GM21576 (cell line): Measurements from ENCODE around the gene PCDHGA2.
A peak's percentile ranks its signal among the peaks of the same experiment; 100 is the strongest.
"Not testable (repeated sequence)": the region's sequence is repeated elsewhere in the genome, so short reads cannot be mapped to it uniquely, and the experiment has no call there.

Experiments
- ATAC-seq: cut with Tn5 transposase; IDR thresholded peaks from one replicate; pipeline ENCODE4 v1.9.1; 2021; ENCODE audit warnings: mild to moderate bottlenecking, moderate library complexity; ENCODE audit not compliant: unreplicated experiment

The PCDHGA2 gene

DNA sequence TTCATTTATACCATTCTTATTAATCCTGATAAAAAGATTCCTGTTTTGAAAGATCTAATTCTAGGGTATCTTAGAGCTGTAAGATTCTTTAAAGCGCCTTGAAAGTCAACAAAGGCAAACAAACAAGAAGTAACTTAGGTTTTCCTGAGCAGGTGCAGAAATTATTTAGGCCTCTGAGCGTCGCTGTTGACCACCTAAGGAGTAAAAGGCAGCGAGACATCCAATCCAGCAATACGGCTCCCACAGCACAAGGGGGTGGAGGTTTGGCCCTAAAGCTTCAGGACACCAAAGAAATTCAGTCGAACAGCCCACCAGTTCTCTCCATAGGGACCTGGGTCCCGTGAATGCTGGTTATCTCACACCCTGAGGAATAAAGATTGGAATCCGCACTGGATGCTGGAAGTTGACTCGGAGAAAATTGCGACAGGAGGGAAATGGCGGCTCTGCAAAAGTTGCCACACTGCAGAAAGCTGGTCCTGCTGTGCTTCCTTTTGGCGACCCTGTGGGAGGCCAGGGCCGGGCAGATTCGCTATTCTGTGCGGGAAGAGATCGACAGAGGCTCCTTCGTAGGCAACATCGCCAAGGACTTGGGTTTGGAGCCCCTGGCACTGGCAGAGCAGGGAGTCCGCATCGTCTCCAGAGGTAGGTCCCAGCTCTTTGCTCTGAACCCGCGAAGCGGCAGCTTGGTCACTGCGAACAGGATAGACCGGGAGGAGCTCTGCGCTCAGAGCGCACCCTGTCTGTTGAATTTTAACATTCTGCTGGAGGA, at the start of gene PCDHGA2:
TSS of gene PCDHGA2 (plus strand) at position 223 of the 769 bp plus-strand sequence.
- no peak for ATAC-seq

DNA sequence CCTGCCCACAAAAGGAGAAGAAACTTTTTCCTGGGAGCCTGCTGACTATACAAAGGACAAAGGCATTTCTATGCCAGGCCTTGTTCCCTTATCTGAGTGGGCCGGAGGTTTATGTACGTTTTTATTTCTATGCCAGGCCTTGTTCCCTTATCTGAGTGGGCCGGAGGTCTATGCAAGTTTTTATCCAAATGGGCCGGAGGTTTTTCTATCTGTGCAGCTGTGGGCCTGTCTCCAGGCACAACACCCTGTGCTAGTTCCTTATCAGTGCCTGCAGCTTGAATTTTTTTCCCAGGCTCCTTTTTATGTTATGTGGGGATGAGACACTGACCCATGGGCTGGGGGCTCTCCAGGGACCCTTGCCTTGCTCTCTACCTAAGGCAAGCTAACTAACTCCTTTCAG, 40.2 kb upstream of the PCDHGA2 start:
- no peak for ATAC-seq

DNA sequence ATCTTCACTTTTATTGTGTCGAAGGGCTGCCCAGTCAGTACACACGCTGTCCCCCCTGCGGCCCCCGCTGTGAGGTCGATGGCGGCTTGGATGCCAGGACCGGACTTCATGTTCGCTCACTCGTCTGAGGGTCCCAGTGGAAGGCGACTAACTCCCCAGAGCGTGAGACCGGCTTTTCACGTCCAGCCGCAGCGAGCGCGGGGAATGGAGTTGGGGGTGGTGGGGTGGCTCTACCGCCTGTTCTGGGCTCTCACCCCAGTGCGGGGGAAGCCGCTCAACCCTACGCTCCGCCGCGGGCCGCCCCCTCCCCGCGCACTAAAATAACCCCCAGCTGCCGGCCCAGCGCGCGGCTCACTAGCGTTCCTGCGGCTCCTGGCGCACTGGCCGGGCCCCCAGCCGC, 34.8 kb upstream of the PCDHGA2 start, which contains the start of gene SLC25A2:
TSS of gene SLC25A2 (minus strand) at position 294 of the 400 bp plus-strand sequence. CDS start at position 110, 184 bp downstream.
- no peak for ATAC-seq

DNA sequence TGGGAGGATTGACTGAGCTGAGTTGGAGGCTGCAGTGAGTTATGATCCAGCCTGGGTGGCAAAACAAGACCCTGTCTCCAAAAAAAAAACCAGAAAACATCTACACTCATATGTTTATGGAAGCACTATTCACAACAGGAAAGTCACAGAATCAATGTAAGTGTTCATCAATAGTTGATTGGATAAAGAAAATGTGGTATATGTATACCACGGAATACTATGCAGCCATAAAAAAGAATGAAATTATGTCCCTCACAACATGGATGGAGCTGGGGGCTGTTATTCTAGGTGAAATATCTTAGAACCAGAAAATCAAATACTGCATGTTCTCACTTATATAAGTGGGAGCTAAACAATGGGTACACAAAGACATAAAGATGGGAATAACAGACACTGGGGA, 31.9 kb upstream of the PCDHGA2 start:
- no peak for ATAC-seq

DNA sequence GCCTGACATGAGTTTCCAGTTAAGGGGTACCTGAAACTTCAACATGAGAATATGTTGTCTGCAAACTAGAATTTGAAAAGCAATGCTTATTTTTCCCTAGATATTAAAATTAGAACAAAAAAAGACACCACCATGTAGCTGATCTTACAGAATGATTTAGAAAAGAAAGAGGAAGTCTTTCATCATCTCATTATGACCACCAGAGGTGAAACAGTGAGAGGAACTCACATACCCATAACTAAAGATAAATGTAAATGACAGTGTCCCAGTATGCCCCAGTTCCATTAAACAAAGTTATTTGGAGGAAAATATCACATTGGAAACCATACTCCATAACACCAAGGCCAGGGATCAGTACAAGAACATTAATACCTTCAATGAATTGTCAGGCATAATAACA, 24.8 kb upstream of the PCDHGA2 start:
- ATAC-seq: no peak

DNA sequence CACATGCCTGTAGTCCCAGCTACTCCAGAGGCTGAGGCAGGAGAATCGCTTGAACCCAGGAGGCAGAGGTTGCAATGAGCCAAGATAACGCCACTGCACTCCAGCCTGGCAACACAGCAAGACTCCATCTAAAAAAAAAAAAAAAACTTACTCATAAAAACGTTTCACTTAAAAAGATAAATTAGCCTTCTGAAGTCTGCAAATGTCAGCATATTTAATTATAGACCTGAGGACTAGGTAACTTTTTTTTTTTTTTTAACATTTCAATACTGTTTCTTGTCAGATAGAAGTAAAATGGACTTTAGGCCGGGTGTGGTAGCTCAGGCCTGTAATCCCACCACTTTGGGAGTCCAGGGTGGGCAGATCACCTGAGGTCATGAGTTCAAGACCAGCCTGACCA, 21.6 kb upstream of the PCDHGA2 start:
- ATAC-seq: not testable (repeated sequence)

DNA sequence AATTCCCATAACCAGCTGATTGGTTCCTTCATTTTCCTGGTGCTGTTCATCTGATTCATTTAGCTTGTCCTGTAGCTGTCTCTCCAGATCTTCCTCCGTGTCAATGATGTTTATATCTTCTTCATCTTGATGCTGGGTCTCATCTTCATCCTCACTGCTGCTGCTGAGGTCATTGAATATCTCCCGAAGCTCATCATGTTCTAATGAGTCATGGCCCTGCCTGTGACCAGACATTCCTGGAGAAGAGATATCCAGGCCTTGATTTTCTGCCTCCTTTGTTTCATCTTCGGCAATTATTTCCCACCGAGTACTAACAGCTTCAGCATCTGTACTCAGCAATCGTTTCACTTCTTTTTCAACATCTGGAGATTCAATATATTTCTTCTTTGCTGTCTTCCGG, 19.4 kb upstream of the PCDHGA2 start:
- ATAC-seq: no peak

DNA sequence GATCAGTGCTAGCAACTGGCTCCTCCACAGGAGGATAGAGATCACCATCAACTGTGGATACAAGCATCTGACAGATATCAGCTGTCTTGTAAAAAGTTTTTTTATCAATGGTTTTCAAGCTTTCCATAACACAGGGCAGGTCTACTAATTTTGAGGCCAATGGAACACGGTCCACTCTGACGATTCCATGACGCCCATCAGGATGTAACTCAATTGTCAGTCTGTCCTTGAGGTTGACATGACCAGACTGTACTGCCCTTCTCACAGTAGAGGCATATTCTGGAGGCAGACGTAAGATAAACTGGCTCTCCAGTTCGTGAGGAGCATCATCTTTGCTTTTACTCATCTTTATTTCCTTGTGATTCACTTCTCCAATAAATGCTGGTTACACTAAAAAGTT, 18.9 kb upstream of the PCDHGA2 start:
- no peak for ATAC-seq

DNA sequence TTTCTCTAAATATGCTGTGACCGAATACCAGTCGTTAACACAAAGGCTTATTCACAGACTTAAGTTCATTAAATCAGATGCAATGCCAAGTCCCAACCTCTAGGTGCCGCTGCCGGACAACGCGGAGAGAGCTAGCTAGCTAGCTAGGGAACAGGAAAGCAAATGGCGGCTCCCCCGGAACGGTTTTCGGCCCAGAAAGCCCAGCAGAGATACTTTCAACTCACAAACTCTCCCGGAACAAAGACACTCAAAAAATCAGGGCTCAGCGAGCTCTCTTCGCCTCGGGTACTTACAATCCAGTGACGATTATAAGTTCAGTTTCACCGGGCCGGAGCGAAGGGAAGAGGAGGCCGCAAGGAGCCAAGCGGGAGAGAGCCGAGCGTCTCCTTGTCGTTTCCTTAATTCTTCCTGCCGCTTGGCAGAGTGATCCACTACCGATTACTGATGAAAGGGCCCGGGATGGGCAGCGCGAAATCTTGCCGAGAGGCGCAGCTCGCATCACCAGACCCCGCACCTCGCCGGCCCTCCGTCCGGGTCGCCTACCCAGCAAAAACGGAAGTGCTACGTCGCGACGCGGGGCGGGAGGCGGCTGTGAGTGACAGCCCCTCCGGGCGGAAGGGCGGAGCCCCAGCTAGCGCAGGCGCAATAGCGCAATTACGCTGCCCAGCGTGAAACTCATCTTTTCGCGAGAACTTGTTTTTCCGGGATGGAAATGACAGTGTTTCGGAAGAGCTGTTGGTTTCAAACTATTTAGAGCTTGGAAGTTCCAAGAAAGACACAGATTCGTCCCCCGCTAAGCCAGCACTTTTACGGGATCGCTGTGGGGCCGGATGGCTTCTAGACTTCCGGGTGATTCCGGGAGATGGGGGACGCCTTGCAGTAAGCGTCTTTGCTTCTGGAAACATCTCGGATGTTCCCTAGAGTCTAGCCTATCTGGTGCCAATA, 18.1 kb upstream of the PCDHGA2 start, which contains the start of gene TAF7:
TSS of gene TAF7 (minus strand) at position 560 of the 945 bp plus-strand sequence. CDS start 740 bp downstream, outside the sequence.
- ATAC-seq: peak; percentile 92

DNA sequence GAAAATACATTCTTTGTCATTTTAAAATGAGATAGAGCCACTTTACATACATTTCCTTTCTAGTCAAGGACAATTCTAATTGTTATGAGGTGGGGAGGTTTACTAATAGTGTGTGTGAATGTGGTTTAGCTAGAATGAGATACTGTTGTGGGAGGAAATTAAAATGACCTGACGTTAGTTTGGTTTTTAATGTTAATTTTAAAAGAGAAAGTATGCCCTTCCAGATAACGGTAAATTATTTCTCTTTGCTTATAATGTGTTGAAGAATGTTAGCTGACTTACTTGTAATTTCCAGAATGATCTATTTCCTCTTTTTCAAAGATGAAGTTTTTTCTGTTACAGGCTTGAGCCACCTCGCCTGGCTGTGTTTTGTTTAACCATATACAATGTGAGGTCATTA, 16.3 kb upstream of the PCDHGA2 start:
- ATAC-seq: no peak

DNA sequence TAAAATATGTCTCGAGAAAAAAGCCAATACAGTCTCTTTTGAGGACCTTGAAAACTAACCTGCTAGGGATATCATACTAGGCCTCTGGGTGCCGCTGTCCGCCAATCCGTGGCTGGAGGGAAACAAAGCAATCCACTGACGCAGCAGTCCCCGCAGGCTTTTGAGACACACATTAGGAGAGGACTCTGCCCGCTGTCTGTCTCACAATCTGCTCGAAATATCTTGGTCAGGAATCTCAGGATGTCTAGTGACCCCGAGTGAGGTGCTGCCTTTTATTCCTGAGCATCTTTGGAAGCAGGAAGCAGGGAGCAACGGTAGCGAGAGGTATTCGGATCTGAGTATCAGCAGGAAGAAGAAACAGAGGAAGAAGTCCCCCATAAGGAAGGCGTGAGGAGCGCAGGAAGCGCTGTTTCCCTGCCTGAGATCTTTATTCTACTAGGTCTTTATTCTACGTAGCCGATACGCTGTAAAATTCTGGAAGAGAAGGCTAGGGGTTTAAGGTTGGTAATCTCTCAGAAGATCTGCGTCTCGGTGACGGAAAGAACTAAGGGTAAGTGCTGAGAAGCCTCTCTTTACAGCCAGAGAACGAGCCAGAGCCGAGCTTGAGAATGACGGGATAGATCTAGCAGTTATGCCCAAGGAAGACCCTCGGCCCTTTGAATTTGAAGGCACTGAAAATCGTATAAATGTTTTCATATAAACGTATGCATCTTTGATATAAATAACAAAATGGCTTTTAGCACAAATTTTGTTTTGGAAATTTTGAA, 12.3 kb upstream of the PCDHGA2 start:
- peak; percentile 88 for ATAC-seq

DNA sequence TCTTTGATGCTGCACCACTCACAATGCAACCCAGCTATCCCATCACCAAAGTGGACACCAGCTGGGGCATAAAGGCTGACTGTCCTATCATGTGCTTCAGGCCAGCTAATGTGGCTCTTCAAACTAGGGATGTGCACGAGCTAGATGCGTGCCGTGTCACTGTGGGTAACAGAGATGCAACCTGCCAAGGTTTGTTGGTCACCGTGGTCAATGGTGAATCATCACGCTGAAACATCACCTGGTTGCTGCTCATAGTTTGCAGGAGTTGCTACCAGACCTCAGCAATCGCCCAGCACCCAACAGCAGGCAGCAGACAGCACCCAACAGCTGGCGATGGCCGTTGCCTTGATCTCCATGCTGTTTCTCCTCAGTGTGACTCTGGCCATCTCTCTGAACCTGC, 10.3 kb upstream of the PCDHGA2 start:
- no peak for ATAC-seq

DNA sequence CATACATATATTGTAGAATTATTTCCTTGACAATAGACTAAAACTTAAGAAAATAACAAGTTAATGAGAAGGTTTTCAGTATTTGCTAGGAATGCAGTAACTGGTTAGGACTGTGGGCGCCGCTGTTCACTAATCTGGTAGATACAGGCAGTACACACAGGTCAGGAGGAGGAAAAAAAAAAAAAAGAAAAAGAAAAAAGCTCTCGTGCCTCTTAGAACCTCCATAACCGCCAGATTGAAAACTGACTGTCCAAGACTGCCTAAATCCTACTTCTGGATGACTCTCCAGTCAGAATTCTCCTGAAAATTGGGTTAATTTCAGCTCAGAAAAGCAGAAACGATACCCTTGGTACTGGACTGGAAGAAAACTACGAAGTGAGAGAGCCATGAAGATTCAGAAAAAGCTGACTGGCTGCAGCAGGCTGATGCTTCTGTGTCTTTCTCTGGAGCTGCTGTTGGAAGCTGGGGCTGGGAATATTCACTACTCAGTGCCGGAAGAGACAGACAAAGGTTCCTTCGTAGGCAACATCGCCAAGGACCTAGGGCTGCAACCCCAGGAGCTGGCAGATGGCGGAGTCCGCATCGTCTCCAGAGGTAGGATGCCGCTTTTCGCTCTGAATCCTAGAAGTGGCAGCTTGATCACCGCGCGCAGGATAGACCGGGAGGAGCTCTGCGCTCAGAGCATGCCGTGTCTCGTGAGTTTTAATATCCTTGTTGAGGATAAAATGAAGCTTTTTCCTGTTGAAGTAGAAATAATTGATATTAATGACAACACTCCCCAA, 8.1 kb upstream of the PCDHGA2 start, which contains the start of gene PCDHGA1:
TSS of gene PCDHGA1 (plus strand) at position 216 of the 782 bp plus-strand sequence.
- ATAC-seq: peak; percentile 42

DNA sequence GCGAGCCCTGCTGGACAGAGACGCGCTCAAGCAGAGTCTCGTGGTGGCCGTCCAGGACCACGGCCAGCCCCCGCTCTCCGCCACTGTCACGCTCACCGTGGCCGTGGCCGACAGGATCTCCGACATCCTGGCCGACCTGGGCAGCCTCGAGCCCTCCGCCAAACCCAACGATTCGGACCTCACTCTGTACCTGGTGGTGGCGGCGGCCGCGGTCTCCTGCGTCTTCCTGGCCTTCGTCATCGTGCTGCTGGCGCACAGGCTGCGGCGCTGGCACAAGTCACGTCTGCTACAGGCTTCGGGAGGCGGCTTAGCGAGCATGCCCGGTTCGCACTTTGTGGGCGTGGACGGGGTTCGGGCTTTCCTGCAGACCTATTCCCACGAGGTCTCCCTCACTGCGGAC, 6.0 kb upstream of the PCDHGA2 start:
- ATAC-seq: not testable (repeated sequence)

DNA sequence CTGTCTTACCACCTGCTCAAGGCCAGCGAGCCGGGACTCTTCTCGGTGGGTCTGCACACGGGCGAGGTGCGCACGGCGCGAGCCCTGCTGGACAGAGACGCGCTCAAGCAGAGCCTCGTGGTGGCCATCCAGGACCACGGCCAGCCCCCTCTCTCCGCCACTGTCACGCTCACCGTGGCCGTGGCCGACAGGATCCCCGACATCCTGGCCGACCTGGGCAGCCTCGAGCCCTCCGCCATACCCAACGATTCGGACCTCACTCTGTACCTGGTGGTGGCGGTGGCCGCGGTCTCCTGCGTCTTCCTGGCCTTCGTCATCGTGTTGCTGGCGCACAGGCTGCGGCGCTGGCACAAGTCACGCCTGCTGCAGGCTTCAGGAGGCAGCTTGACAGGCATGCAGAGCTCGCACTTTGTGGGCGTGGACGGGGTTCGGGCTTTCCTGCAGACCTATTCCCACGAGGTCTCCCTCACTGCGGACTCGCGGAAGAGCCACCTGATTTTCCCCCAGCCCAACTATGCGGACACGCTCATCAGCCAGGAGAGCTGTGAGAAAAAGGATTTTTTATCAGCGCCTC, 2.3 kb downstream of the PCDHGA2 start:
- not testable (repeated sequence) for ATAC-seq

DNA sequence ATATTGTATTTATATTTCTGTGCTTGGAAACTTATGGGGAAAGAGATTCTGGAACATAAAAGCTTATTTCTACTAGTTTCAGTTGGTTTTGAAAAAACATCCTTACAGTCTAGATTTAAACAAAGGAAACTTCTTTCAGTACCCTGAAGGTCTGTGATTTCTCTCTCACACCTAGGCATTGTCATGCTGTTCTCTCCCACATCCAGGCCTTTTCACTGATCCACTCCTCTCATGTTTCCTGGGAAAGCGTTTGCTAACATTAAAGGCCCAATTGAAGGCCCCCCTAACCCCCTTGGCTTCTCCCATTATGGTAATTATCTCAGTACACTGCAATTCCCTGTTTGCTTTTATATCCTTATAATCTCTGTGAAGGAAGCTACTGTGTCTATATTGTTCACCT, 4.2 kb downstream of the PCDHGA2 start:
- ATAC-seq: no peak

DNA sequence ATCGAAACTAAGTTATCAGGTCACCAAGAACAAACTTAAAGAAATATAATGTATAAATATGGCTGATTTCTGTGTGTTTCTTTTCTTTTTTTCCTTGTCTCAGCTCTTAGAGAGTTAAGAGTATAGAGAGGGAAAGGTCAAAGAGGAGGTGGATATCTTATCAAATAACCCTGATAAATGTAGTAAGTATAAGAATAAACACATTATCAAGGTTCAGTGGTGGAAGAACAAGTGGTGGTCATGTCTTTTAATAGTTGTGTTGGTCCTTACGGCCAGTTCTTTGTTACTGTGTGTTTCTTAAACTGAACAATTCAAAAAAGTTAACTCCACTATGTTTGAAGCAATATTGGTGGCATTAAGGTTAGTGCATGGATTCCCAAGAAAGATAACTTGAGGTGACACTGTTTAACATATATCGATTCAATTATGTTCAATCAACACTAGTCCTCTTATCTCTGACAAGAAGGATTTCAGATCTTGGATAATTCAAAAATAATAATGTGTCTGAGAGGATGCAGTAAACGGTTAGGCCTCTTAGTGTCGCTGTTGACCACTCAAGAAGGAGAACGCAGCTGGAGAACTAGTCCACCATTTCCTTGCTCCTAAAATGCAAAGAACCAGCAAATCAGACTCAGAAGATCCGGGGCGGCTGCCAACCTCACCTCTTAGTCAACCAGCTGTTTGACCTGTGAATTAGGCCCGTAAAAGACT, 4.8 kb downstream of the PCDHGA2 start, which contains the start of gene PCDHGA3:
TSS of gene PCDHGA3 (plus strand) at position 588 of the 711 bp plus-strand sequence. CDS start 205 bp downstream, outside the sequence.
- ATAC-seq: no peak

DNA sequence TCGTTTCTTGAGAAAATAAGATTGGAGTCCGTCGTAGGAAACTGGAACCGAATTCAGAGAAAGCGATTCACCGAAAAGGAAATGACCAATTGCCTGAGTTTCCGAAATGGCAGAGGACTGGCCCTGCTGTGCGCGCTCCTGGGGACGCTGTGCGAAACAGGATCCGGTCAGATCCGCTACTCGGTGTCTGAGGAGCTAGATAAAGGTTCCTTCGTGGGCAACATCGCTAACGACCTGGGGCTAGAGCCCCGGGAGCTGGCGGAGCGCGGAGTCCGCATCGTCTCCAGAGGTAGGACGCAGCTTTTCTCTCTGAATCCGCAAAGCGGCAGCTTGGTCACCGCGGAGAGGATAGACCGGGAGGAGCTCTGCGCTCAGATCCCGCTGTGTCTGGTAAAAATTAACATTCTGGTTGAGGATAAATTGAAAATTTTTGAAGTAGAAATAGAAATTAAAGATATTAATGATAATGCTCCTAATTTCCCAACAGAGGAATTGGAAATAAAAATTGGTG, 5.4 kb downstream of the PCDHGA2 start:
- no peak for ATAC-seq

DNA sequence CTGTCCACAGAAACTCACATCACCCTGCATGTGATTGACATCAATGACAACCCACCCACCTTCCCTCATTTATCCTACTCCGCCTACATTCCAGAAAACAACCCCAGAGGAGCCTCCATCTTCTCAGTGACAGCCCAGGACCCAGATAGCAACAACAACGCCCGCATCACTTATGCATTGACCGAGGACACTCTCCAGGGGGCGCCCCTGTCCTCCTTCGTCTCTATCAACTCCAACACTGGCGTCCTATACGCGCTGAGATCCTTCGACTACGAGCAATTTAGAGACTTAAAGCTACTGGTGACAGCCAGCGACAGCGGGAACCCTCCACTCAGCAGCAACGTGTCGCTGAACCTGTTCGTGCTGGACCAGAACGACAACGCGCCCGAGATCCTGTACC, 6.8 kb downstream of the PCDHGA2 start:
- ATAC-seq: no peak
